ES-I3 (cell line): ENCODE data around the gene CES4A.
"Not testable (repeated sequence)": the region's sequence is repeated elsewhere in the genome, so short reads cannot be mapped to it uniquely, and the experiment has no call there.

ENCODE experiments used
- H3K36me3 ChIP-seq: 2 replicates; pipeline ENCODE4 v1.6.1; 2013; ENCODE audit warnings: mild to moderate bottlenecking, low read length, control low read depth, moderate library complexity; ENCODE audit not compliant: insufficient read depth
- H3K4me1 ChIP-seq: 2 replicates; pipeline ENCODE4 v1.6.1; 2013; ENCODE audit warnings: mild to moderate bottlenecking, control low read depth, low read length; ENCODE audit not compliant: insufficient read depth
- H3K9ac ChIP-seq: 2 replicates; pipeline ENCODE4 v1.6.1; 2013; ENCODE audit warnings: low read depth, mild to moderate bottlenecking, low read length, moderate library complexity
- H3K9me3 ChIP-seq: 2 replicates; pipeline ENCODE4 v1.6.1; 2013; ENCODE audit warnings: mild to moderate bottlenecking, low read length, moderate library complexity; ENCODE audit not compliant: control insufficient read depth, insufficient read depth

Gene CES4A

GRCh38 chr16:66991545-66992077, 3.2 kb downstream of the CES4A start:
- no peaks in the 10 kb centered on the region for H3K4me1 ChIP-seq

GRCh38 chr16:66993558-66993957, 5.2 kb downstream of the CES4A start:
- not testable (repeated sequence) for H3K4me1 ChIP-seq, H3K9ac ChIP-seq, H3K36me3 ChIP-seq, H3K9me3 ChIP-seq

More at GRCh38 chr16:66991545-66992077, 3.2 kb downstream of the CES4A start:
- Histone ChIP-seq H3K36me3 (no peaks in the 10 kb centered on the region), H3K9me3 (no peaks in the 10 kb centered on the region), H3K9ac (no peak overlapping the region)

- Histone ChIP-seq H3K4me1 (peaks cover 2% of the 10 kb centered on the region; the same call in 1 of the 2 replicates), H3K9me3 (no peaks in the 10 kb centered on the region), H3K36me3 (no peaks in the 10 kb centered on the region), H3K9ac (no peak overlapping the region)
These were observed 8.1 kb downstream of the CES4A start for GRCh38 chr16:66996324-66996982.

GRCh38 chr16:66996983-66997358, 8.6 kb downstream of the CES4A start:
- Histone ChIP-seq H3K4me1 (peaks cover 3% of the 10 kb centered on the region; the same call in 1 of the 2 replicates), H3K36me3 (no peaks in the 10 kb centered on the region), H3K9me3 (no peaks in the 10 kb centered on the region), H3K9ac (no peak overlapping the region)

- H3K9me3 ChIP-seq, result no peaks in the 10 kb centered on the region
- no peaks in the 10 kb centered on the region for H3K36me3 ChIP-seq
- peak overlapping the region; percentile 77 for H3K9ac ChIP-seq
- peaks cover 3% of the 10 kb centered on the region; the same call in 1 of the 2 replicates for H3K4me1 ChIP-seq
These were observed 12.3 kb downstream of the CES4A start for GRCh38 chr16:67000384-67001351.

GRCh38 chr16:67001726-67002125, 13.3 kb downstream of the CES4A start:
- peaks cover 5% of the 10 kb centered on the region; the same call in 1 of the 2 replicates for H3K4me1 ChIP-seq
- no peak overlapping the region for H3K9ac ChIP-seq
- H3K36me3 ChIP-seq, result no peaks in the 10 kb centered on the region
- H3K9me3 ChIP-seq, result no peaks in the 10 kb centered on the region

- Histone ChIP-seq H3K9me3 (no peaks in the 10 kb centered on the region), H3K36me3 (no peaks in the 10 kb centered on the region), H3K9ac (no peak overlapping the region), H3K4me1 (peaks cover 7% of the 10 kb centered on the region)
These were observed 18.7 kb downstream of the CES4A start for GRCh38 chr16:67006930-67007658.

- Histone ChIP-seq H3K36me3 (no peaks in the 10 kb centered on the region), H3K4me1 (peaks cover 11% of the 10 kb centered on the region), H3K9ac (no peak overlapping the region), H3K9me3 (no peaks in the 10 kb centered on the region)
These were observed 20.8 kb downstream of the CES4A start for GRCh38 chr16:67009158-67009557.

GRCh38 chr16:67011274-67011673, 22.9 kb downstream of the CES4A start:
- no peak overlapping the region for H3K9ac ChIP-seq
- peaks cover 11% of the 10 kb centered on the region for H3K4me1 ChIP-seq
- H3K36me3 ChIP-seq, result no peaks in the 10 kb centered on the region
- no peaks in the 10 kb centered on the region for H3K9me3 ChIP-seq

GRCh38 chr16:67013233-67013822, 24.9 kb downstream of the CES4A start:
- Histone ChIP-seq H3K9me3 (no peaks in the 10 kb centered on the region), H3K4me1 (peaks cover 5% of the 10 kb centered on the region; the same call in 1 of the 2 replicates), H3K9ac (peak overlapping the region; percentile 67), H3K36me3 (no peaks in the 10 kb centered on the region)

- Histone ChIP-seq H3K4me1 (peaks cover 5% of the 10 kb centered on the region; the same call in 1 of the 2 replicates), H3K9ac (peak overlapping the region; percentile 67), H3K36me3 (no peaks in the 10 kb centered on the region), H3K9me3 (no peaks in the 10 kb centered on the region)
These were observed 25.6 kb downstream of the CES4A start for GRCh38 chr16:67013823-67014633.

GRCh38 chr16:67014634-67015312, 26.4 kb downstream of the CES4A start:
- Histone ChIP-seq H3K4me1 (peaks cover 5% of the 10 kb centered on the region; the same call in 1 of the 2 replicates), H3K9me3 (no peaks in the 10 kb centered on the region), H3K36me3 (no peaks in the 10 kb centered on the region), H3K9ac (peak overlapping the region; percentile 67; the same call in 1 of the 2 replicates)

- H3K9ac ChIP-seq, result no peak overlapping the region
- no peaks in the 10 kb centered on the region for H3K9me3 ChIP-seq
- H3K4me1 ChIP-seq, result peaks cover 5% of the 10 kb centered on the region; the same call in 1 of the 2 replicates
- no peaks in the 10 kb centered on the region for H3K36me3 ChIP-seq
These were observed 26.9 kb downstream of the CES4A start for GRCh38 chr16:67015313-67015731.
